Activated CD8-positive, alpha-beta T cell treated with anti-CD3 and anti-CD28 coated beads for 36 hours (primary cell): Measurements from ENCODE around the gene SEMA4D. TPM values are rescaled to one million over a fixed set of nuclear protein-coding genes. Genes with fewer than 3 reads are reported as not detected.

Experiments
- ATAC-seq: fragments of 200-7000 bp; cut with Tn5 transposase; one replicate; pipeline ENCODE4 v1.10.0; 2021; ENCODE audit warnings: mild to moderate bottlenecking, moderate library complexity
- CTCF ChIA-PET: fragments of 350-600 bp; sonication (Branson Sonifier 250); formaldehyde crosslinking; loops from one replicate; lab custom pipeline; 2021; ENCODE audit warnings: antibody characterized with exemption; lab: Charles Lee
- POLR2A ChIA-PET: fragments of 350-600 bp; sonication (Branson Sonifier 250); formaldehyde crosslinking; loops from one replicate; lab custom pipeline; 2021; ENCODE audit warnings: antibody characterized with exemption; lab: Charles Lee
- DNase-seq: peaks from one replicate; pipeline ENCODE4 v3.0.0-alpha.2; 2020
- H3K27ac Mint-ChIP-seq: one replicate; pipeline ENCODE4 v1.8.0; 2021; ENCODE audit warnings: mild to moderate bottlenecking, mixed read lengths
- H3K27me3 Mint-ChIP-seq: one replicate; pipeline ENCODE4 v1.8.0; 2021; ENCODE audit warnings: mixed read lengths
- H3K36me3 Mint-ChIP-seq: one replicate; pipeline ENCODE4 v1.8.0; 2021; ENCODE audit warnings: low read depth, mixed read lengths
- H3K4me1 Mint-ChIP-seq: one replicate; pipeline ENCODE4 v1.8.0; 2021; ENCODE audit warnings: low read depth, mixed read lengths
- H3K4me3 Mint-ChIP-seq: one replicate; pipeline ENCODE4 v1.8.0; 2021; ENCODE audit warnings: mild to moderate bottlenecking, moderate library complexity, mixed read lengths
- H3K9me3 Mint-ChIP-seq: one replicate; pipeline ENCODE4 v1.8.0; 2021; ENCODE audit warnings: mixed read lengths
- intact Hi-C: fragments of 100-400 bp; cut with micrococcal nuclease; formaldehyde crosslinking; loops from one replicate; pipeline ENCODE4 v1.10.0; 2022
- total RNA-seq, 2 experiments: library from RNA; stranded (reverse); gene quantifications; one replicate each; pipeline ENCODE4 v1.2.3, GENCODE V29; 2021
- TF ChIP-seq, protein P1 (sequence below): fragments of 200-600 bp; IDR thresholded peaks from one replicate; pipeline ENCODE4 v1.8.0; 2022; ENCODE audit warnings: antibody characterized with exemption, mild to moderate bottlenecking

Gene SEMA4D
- total RNA-seq, 2 experiments from 2014 or later: 290 to 317 TPM

- H3K36me3 Mint-ChIP-seq: peaks cover 11% of the 10 kb centered on the region
- POLR2A ChIA-PET: interaction anchor here (0.7 to 1.4 kb wide), 7 partner anchors 8 to 150 kb away, joined by 3 to 5 read pairs (median 3); no protein-coding TSS in a partner anchor
- intact Hi-C loops: no loop called here
- CTCF ChIA-PET: interaction anchor here (0.9 to 2.2 kb wide), 6 partner anchors 9 to 114 kb away, joined by 3 to 9 read pairs (median 6); no protein-coding TSS in a partner anchor
- no peak overlapping the region for H3K27ac Mint-ChIP-seq
- TF ChIP-seq, protein P1, sequence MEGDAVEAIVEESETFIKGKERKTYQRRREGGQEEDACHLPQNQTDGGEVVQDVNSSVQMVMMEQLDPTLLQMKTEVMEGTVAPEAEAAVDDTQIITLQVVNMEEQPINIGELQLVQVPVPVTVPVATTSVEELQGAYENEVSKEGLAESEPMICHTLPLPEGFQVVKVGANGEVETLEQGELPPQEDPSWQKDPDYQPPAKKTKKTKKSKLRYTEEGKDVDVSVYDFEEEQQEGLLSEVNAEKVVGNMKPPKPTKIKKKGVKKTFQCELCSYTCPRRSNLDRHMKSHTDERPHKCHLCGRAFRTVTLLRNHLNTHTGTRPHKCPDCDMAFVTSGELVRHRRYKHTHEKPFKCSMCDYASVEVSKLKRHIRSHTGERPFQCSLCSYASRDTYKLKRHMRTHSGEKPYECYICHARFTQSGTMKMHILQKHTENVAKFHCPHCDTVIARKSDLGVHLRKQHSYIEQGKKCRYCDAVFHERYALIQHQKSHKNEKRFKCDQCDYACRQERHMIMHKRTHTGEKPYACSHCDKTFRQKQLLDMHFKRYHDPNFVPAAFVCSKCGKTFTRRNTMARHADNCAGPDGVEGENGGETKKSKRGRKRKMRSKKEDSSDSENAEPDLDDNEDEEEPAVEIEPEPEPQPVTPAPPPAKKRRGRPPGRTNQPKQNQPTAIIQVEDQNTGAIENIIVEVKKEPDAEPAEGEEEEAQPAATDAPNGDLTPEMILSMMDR: no peak
- peaks cover 17% of the 10 kb centered on the region for H3K9me3 Mint-ChIP-seq
- ATAC-seq (no peak), DNase-seq (no peak)
- no peaks in the 10 kb centered on the region for H3K27me3 Mint-ChIP-seq
- H3K4me1 Mint-ChIP-seq: peaks cover 42% of the 10 kb centered on the region
- H3K4me3 Mint-ChIP-seq: no peak overlapping the region
Observed at GRCh38 chr9:89543111-89543510, 45.2 kb upstream of the SEMA4D start.

- ChIA-PET POLR2A (interaction anchor here (0.7 to 1.3 kb wide), 7 partner anchors 8 to 132 kb away, joined by 3 read pairs; no protein-coding TSS in a partner anchor), CTCF (interaction anchor here (1.5 to 2.2 kb wide), 3 partner anchors 13 to 113 kb away, joined by 6 to 9 read pairs (median 8); no protein-coding TSS in a partner anchor)
- H3K36me3 Mint-ChIP-seq: peaks cover 11% of the 10 kb centered on the region
- no peak for DNase-seq
- peak; percentile 24 for ATAC-seq
- no peaks in the 10 kb centered on the region for H3K27me3 Mint-ChIP-seq
- H3K9me3 Mint-ChIP-seq: peaks cover 17% of the 10 kb centered on the region
- H3K4me1 Mint-ChIP-seq: peaks cover 46% of the 10 kb centered on the region
- H3K27ac Mint-ChIP-seq: no peak overlapping the region
- intact Hi-C loops: no loop called here
- TF ChIP-seq, protein P1: no peak
- no peak overlapping the region for H3K4me3 Mint-ChIP-seq
Observed at GRCh38 chr9:89542401-89543021, 44.6 kb upstream of the SEMA4D start.

DNA sequence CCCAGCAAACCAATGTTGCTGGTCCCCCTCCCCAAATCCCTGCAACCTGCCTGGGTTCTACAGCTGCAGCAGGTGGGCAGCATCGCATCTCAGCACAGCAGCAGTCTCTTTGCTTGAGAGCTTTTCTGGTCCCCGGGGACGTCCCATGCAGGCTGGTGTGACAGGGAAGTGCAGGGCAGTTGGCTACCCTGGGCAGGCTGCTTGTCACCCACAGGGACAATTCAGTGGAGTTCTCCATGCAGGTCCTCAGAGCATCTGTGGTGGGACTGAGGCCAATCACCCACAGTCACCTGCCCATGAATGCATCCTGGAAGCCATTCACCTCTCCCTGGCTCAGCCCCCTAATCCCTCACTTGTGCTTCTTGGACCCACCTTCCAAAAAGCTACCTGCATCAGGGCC, 43.9 kb upstream of the SEMA4D start:
- H3K36me3 Mint-ChIP-seq: peaks cover 11% of the 10 kb centered on the region
- no peaks in the 10 kb centered on the region for H3K27me3 Mint-ChIP-seq
- intact Hi-C loops: no loop called here
- H3K27ac Mint-ChIP-seq: no peak overlapping the region
- ChIA-PET CTCF (interaction anchor here (1.5 kb wide), 1 partner anchor 12 kb away, joined by 8 read pairs; no protein-coding TSS in a partner anchor), POLR2A (interaction anchor here (1.0 to 1.3 kb wide), 4 partner anchors 8 to 63 kb away, joined by 3 read pairs; no protein-coding TSS in a partner anchor)
- ATAC-seq (no peak), DNase-seq (no peak)
- TF ChIP-seq, protein P1: no peak
- H3K9me3 Mint-ChIP-seq: peaks cover 15% of the 10 kb centered on the region
- peaks cover 53% of the 10 kb centered on the region for H3K4me1 Mint-ChIP-seq
- no peak overlapping the region for H3K4me3 Mint-ChIP-seq

- ChIA-PET CTCF (interaction anchor here (0.8 to 7.8 kb wide), 6 partner anchors 9 to 129 kb away, joined by 3 to 95 read pairs (median 4); no protein-coding TSS in a partner anchor), POLR2A (interaction anchor here (0.6 to 1.7 kb wide), 8 partner anchors 9 to 182 kb away, joined by 3 to 8 read pairs (median 3); no protein-coding TSS in a partner anchor)
- Mint-ChIP-seq H3K9me3 (no peaks in the 10 kb centered on the region), H3K4me1 (peaks cover 75% of the 10 kb centered on the region), H3K27ac (peak overlapping the region; percentile 97), H3K4me3 (no peak overlapping the region), H3K36me3 (no peaks in the 10 kb centered on the region), H3K27me3 (no peaks in the 10 kb centered on the region)
- TF ChIP-seq, protein P1: no peak
- ATAC-seq: no peak
- no peak for DNase-seq
- intact Hi-C loops: loop anchor here (5.0 to 10.0 kb wide), 2 partner anchors 52 to 225 kb away; partner anchors contain the start of genes CKS2 and SECISBP2
Observed at GRCh38 chr9:89539374-89539773, 41.5 kb upstream of the SEMA4D start.
